Colonic mucosa (tissue), 4 donors: ENCODE data around the gene SAMD14. TPM values are rescaled to one million over a fixed set of nuclear protein-coding genes. Genes with fewer than 3 reads are reported as not detected.

Source experiments
- DNase-seq: peaks from one replicate; pipeline ENCODE4 v3.0.0-alpha.2; 2020
- H3K27ac ChIP-seq: fragments of 200-600 bp; one replicate; pipeline ENCODE4 v1.8.0; 2021
- H3K27me3 ChIP-seq: fragments of 200-600 bp; one replicate; pipeline ENCODE4 v1.8.0; 2021
- H3K36me3 ChIP-seq: fragments of 200-600 bp; one replicate; pipeline ENCODE4 v1.8.0; 2021
- H3K4me1 ChIP-seq: fragments of 200-600 bp; one replicate; pipeline ENCODE4 v1.8.0; 2021; ENCODE audit warnings: mild to moderate bottlenecking
- H3K4me3 ChIP-seq: fragments of 200-600 bp; one replicate; pipeline ENCODE4 v1.8.0; 2021
- H3K9ac ChIP-seq, 2 donors: one replicate each; pipeline ENCODE4 v1.7.0; 2013; ENCODE audit warnings: control low read depth in 2 of 2, low read depth in 2 of 2, low read length in 2 of 2
- H3K9me3 ChIP-seq: fragments of 200-600 bp; one replicate; pipeline ENCODE4 v1.8.0; 2021
- CTCF ChIP-seq: fragments of 200-600 bp; IDR thresholded peaks from one replicate; pipeline ENCODE4 v1.8.0; 2022; ENCODE audit warnings: antibody characterized with exemption, mild to moderate bottlenecking
- intact Hi-C: fragments of 100-400 bp; cut with DNase I; formaldehyde crosslinking; loops from one replicate; pipeline ENCODE4 v1.14.1; 2022
- total RNA-seq, 2 donors: library from RNA; stranded (reverse); fragmentation: NEBNext Ultra II Directional in 1 of 2; extraction: Animal tissue kit (Norgen Biotek cat#: 25700) in 1 of 2; gene quantifications; one replicate each; pipeline ENCODE4 v1.2.1, GENCODE V29; 2021
- donor health status: healthy.
- donor health status: DM: no; HTN: no; CAD: no.
- donor health status: DM: no; HTN: no; CAD: no.

Gene SAMD14
- total RNA-seq, 2 donors from 2014 or later, result 0.77 to 2.3 TPM

GRCh38 chr17:50136096-50136687 lies 6.2 kb upstream of the SAMD14 start:
- Histone ChIP-seq H3K27ac (no peak overlapping the region), H3K9ac (no peak overlapping the region), H3K4me3 (no peak overlapping the region), H3K4me1 (no peaks in the 10 kb centered on the region), H3K9me3 (no peaks in the 10 kb centered on the region), H3K27me3 (no peaks in the 10 kb centered on the region), H3K36me3 (peaks cover 14% of the 10 kb centered on the region)
- no peak for DNase-seq
- no peak for TF ChIP-seq CTCF
- intact Hi-C loops, result no loop called here

- peaks cover 14% of the 10 kb centered on the region for H3K36me3 ChIP-seq
- H3K27me3 ChIP-seq, result no peaks in the 10 kb centered on the region
- H3K4me1 ChIP-seq, result no peaks in the 10 kb centered on the region
- TF ChIP-seq CTCF, result no peak
- intact Hi-C loops, result no loop called here
- DNase-seq, result no peak
- no peak overlapping the region for H3K4me3 ChIP-seq
- no peak overlapping the region for H3K9ac ChIP-seq
- H3K9me3 ChIP-seq, result no peaks in the 10 kb centered on the region
- H3K27ac ChIP-seq, result no peak overlapping the region
Measured at GRCh38 chr17:50135316-50136095, 5.5 kb upstream of the SAMD14 start.

- intact Hi-C loops, result no loop called here
- Histone ChIP-seq H3K9ac (no peak overlapping the region), H3K27me3 (peaks cover 7% of the 10 kb centered on the region), H3K4me3 (no peak overlapping the region), H3K9me3 (no peaks in the 10 kb centered on the region), H3K4me1 (peaks cover under 1% of the 10 kb centered on the region), H3K27ac (no peak overlapping the region), H3K36me3 (peaks cover 14% of the 10 kb centered on the region)
- TF ChIP-seq CTCF, result no peak
- DNase-seq, result no peak
Measured at GRCh38 chr17:50134206-50135110, 4.5 kb upstream of the SAMD14 start.

GRCh38 chr17:50133769-50134099 lies 3.8 kb upstream of the SAMD14 start:
- peaks cover 13% of the 10 kb centered on the region for H3K27me3 ChIP-seq
- no peak overlapping the region for H3K27ac ChIP-seq
- peaks cover 8% of the 10 kb centered on the region for H3K36me3 ChIP-seq
- DNase-seq, result no peak
- H3K9ac ChIP-seq, result no peak overlapping the region
- intact Hi-C loops, result no loop called here
- H3K4me3 ChIP-seq, result no peak overlapping the region
- peaks cover 8% of the 10 kb centered on the region for H3K4me1 ChIP-seq
- no peak for TF ChIP-seq CTCF
- H3K9me3 ChIP-seq, result no peaks in the 10 kb centered on the region

- Histone ChIP-seq H3K36me3 (peaks cover 6% of the 10 kb centered on the region), H3K4me1 (peaks cover 10% of the 10 kb centered on the region), H3K9me3 (no peaks in the 10 kb centered on the region), H3K27me3 (peaks cover 16% of the 10 kb centered on the region), H3K9ac (no peak overlapping the region), H3K4me3 (no peak overlapping the region), H3K27ac (no peak overlapping the region)
- TF ChIP-seq CTCF, result no peak
- intact Hi-C loops, result no loop called here
- DNase-seq, result no peak
Measured at GRCh38 chr17:50133028-50133768, 3.2 kb upstream of the SAMD14 start.
